Body of pancreas (tissue), 4 donors: ENCODE measurements around the gene ZFAND3.

ENCODE experiments used
- CTCF ChIP-seq, 7 experiments: fragments of 450-650 bp in 4 of 7; fragments of 200-600 bp in 3 of 7; sonication (generic) in 3 of 7; IDR thresholded peaks; one replicate each; pipeline ENCODE4 v1.5.1; 2016 to 2019; ENCODE audit warnings: antibody characterized with exemption in 7 of 7
- POLR2A ChIP-seq, 3 donors: fragments of 450-650 bp; IDR thresholded peaks; one replicate each; pipeline ENCODE4 v1.6.1; 2016; ENCODE audit warnings: antibody characterized with exemption in 3 of 3, mild to moderate bottlenecking in 2 of 3

GRCh38 chr6:37776566-37776965 is 43.0 kb upstream of the ZFAND3 start:
- TF ChIP-seq CTCF (IDR thresholded peaks at IDR 0.05) (no peak), POLR2A (IDR thresholded peaks at IDR 0.05) (no peak)
